GM19372 (cell line): ENCODE data around the gene ABCA4.

ENCODE experiments used
- ATAC-seq: cut with Tn5 transposase; IDR thresholded peaks from one replicate; pipeline ENCODE4 v1.9.1; 2021; ENCODE audit warnings: mild to moderate bottlenecking, low read depth, moderate library complexity; ENCODE audit not compliant: unreplicated experiment

The ABCA4 gene

DNA sequence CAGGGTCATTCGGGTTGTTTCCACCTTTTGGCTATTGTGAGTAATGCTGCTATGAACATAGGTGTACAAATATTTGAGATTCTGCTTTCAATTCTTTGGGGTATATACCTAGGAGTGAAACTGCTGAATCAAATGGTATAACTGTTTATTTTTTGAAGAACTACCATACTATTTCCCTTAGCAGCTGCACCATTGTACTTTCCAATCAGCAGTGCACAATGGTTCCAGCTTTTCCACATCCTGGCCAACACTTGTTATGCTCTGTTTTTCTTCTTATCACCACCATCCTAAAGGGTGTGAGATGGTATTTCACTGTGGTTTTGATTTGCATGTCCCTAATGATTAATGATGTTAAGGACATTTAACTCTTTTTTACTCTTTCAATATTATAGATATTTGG, 3.6 kb upstream of the ABCA4 start:
- ATAC-seq: no peak

DNA sequence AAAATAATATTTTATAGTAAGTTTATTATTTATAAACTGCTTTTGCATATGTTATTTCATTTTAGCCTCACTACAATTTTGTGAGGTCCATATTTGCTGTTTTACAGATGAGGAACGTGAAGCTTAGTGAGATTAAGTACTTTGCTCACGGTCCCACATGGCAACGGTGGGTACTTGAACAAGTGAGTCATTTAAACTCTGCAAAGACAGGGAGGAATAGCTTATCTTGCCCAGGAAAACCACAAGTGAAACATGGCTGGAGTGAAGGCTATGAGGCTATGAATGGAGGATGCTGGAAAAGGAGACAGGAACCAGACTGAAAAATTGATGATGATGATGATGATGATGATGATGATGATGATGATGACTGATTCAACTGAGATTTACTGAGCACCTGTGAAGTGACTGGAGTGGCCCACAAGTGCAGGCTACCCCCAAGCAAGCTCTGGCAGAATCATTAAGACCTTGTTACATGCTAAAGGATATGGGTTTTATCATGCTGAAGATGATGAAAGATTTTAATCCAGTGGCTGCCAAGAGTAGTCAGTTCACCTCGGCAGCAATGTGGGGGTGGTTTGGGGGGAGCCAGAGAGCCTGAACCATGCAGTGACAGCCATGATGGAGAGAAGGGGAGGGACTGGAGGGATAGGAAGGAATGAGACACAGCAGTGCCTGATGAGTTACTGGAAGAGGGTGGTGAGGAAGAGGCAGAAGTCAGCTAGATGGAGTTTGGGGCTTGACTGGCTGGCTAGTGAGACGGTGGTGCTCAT, 1.4 kb upstream of the ABCA4 start:
- ATAC-seq: no peak

DNA sequence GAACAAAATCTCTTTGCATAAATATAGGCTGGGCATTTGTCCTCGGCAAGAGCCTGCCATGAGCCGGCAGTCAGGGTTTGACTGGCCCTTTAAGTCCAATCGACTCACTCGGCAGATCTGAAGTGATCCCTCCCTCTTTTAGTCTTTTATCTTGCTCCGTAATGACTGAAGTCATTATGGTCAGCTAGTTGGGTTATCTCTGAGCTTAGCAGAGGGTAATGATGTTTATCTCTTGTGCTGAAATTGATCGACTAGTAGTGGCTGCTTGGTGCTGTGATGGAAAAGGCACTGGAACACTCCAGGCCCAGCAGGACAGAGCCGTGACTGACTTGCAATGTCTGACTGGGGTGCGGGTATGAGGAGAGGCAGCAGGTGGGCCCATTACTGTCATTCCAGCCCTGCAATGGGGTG, 468 bp upstream of the ABCA4 start:
- no peak for ATAC-seq

DNA sequence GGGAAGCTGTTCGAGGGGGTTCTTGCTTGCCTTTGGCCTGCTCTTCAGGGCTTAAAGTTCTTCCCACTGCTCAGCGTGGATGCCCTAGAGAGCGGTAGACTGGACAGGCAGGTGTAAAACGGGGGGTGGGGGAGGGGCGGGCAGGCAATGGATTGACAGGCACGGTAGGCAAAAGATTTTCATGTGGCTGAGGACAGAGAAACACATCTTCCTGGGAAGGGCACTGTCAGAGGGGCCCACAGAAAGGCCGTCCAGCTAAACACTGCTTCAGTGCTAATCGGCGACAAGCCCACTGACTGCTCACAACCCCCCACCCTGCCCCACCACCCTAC, 412 bp downstream of the ABCA4 start:
- no peak for ATAC-seq

DNA sequence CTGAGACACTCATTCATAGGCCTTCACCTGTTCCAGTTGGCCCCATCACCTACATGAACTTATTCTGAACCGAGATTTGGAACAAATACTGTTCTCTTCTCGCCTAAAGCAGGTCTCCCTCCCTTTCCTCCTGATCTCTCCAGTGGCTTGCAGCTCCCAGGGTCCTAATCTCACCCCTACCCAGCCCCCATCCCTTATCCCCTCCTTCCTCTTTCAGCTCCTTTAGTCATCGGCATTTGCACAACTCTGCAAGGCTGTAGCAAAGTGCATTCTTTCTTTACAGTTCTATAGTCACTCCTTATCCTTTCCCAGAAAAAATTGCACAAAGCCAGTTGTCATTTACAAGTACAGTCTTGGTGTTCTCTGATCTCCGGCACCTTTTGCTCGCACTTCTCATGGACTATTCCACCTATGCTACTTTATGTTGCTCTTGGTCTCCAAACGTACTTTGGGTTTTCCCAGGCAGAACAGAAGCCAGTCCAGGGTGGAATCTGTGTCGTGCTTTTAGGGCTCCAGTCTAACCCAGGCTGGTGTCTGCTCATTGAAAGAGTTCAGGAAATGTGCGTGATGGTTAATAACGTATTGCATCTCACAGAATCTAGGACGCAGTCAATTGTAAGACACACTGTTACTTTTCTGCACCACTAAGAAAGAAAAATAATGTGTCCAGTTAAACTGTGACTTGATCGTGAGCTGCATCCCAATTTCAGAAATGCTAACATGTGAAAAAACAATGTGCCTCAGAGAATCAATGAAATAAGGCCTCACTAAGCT, 965 bp downstream of the ABCA4 start:
- ATAC-seq: no peak

DNA sequence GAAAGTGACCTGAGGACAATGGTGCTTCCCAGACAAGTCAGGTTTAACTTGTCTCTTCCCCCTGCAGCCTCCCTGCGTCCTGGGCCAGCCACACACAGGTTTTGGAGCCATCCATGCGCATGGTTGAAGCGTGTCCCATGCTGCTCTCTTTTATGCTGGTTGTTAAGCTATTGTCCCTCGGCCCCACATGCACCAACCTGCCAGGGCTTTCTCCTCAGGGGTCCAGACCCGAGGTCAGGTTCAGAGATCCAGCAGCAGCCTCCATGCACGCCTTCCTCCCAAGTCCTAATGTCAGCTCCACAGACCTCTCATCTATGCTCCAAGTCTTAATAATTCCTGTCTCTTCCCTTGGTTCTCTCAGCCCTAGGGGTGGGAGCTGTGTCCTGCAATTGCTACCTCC, 1.6 kb downstream of the ABCA4 start:
- no peak for ATAC-seq

DNA sequence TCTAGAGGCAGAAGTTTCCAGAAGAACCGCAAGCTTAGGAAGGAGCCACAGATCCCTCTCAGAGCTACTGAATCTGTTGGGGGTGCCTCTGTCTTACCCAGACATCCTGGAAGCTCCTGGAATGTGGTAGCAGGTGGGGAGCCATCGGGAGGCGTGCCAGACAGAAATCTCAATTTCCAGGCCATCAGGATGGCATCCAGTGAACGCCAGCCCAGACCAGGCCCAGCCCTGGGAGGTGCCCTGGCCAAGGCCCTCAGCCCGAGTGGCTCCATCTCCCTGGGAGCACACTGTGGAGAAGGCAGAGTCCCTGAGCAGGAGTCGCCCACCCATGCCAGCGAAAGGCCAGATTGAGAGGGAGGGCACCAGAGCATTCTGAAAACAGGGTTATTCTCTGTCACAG, 2.5 kb downstream of the ABCA4 start:
- no peak for ATAC-seq

DNA sequence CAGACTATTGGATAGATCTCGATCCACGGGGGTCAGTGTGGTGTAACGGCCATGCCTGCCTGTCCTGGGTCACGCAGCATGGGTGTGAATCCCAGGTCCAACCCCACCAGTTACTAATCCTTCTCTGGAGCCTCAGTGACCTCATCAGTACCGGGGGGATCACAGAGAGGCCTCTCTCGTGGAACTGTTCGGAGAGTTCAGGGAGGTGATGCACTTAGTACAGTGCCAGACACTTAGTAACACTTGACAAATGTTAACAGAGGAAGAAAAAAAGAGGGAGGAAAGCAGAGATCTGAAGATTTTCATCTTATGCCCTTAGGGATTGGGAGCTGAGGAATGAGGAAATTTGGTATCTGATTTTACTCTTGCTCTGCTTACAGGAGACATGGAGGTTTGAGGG, 2.9 kb downstream of the ABCA4 start:
- ATAC-seq: no peak

DNA sequence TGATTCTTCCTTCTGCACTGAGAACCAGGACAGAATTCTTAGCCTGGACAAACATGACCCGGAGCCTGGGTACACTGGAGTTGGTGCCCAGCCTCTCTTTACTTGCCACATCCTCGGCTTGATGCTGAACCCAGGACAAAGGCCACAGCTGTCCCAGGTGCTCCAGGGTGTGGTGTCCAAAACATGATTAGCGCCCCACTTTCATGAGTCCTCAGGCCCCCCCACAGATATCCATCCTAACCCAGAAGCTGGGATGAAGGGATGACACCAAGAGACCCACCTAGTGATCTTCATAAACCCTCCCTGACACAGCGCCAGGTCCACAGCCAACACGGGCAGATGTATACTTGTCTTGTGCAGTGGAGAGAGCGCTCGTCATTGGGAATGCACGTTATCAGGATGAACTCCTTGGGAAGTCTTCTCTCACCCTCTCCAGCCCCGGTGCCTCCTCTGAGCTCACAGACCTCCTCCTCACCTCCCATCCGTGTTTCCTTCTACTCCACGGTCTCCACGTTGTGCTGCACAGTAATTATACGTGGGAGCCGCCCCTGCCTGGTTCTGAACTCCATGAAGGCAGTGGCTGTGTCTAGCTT, 3.6 kb downstream of the ABCA4 start:
- ATAC-seq: no peak

DNA sequence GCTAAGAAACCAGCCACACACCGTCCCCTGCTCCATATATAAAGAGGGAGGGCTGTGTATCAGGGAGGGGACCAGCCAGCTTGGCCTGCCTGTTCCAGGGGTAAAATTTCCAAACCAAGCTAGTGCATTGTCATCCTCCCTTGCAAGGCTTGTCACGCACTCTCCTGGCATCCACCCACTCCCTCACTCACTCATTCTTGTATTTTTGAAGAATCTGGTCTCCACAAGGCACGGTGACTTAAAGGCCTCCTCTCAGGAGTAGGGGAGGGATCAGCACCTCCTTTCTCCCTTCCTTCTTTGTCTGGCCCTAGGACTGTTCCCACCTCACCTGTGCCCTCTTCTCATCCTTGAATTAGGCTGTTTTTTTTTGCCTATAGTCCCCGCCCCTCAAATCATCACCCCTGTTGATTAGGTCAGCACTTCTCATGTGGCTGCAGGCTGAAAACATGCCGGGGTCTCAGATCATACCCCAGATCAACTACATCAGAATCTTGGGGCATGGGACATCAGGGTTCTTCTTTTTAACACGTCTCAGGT, 5.0 kb downstream of the ABCA4 start:
- ATAC-seq: no peak

DNA sequence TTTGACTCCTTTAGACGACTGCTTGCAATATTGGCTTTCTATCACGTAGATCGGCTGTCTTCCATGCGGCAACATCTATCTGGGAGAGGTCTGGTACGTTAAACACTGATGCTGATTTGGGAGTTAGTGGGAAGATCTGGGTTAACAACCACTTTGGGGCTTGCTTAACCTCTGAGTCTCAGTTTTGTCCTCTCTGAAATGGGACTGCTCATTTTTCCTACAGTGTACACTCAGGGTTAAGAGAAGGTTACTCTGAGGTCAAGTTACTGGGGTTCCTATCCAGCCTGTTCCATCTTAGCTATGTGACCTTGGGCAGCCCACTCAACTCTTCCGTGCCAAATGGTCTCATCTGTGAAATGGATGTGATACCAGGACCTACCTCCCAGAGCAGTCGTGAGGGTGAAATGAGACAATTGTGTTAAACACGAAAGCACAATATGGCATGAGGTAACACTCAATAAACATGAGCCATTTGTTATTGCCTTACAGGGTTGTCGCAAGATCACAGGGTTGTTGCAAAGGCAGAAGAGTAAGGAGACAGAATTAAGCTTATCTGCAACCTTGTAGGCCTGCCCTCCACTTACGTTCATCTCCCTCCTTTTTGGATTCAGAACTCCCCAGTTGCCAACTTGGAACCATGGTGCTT, 5.6 kb downstream of the ABCA4 start:
- no peak for ATAC-seq

DNA sequence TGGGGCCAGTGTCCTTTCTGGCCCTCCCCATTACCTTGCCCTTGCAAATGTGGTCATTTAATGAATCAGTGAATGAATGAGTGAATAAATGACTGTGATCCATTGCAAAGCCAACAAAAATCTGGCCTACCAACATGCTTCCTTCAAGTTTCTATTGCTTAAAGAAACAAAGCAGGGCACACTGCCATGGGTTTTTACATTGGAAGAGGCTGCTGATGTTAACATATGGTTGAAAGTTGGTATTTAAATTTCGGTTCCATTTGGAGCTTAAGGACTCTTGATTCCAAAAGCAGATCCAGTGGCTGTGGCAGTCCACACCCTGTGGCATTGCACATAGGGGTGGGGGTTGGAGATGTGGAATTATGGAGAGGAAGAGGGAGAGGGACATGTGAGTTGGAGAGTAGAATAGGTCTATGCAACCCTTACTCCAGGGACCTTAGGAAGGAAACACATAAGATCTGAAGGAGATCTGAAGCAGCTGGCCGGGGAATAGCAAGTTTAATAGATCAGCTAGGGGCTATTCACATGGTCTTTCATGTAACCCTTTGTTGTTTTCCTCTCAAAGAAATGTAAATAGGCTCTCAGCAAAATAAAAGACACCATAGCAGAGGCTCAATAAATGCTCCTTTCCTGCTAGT, 7.2 kb downstream of the ABCA4 start:
- ATAC-seq: no peak

DNA sequence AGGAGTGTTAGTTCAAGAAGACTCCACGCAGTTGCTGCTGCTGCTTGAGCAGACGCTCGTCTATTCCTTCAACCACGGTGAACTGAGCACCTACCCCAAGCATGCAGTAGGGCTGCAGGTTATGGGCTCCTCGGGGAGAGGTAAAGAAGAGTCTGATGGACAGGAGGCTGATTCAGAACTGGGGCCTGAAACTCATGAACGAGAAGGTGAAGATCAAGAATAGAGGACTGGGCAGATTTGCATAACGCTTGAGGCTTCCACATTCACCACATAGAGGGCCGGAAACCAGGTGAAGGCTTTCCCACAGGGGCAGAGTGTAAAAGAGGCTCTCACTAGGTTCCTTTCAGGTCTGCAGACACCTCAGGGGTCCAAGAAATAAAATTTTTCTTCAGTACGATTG, 9.1 kb downstream of the ABCA4 start:
- no peak for ATAC-seq

DNA sequence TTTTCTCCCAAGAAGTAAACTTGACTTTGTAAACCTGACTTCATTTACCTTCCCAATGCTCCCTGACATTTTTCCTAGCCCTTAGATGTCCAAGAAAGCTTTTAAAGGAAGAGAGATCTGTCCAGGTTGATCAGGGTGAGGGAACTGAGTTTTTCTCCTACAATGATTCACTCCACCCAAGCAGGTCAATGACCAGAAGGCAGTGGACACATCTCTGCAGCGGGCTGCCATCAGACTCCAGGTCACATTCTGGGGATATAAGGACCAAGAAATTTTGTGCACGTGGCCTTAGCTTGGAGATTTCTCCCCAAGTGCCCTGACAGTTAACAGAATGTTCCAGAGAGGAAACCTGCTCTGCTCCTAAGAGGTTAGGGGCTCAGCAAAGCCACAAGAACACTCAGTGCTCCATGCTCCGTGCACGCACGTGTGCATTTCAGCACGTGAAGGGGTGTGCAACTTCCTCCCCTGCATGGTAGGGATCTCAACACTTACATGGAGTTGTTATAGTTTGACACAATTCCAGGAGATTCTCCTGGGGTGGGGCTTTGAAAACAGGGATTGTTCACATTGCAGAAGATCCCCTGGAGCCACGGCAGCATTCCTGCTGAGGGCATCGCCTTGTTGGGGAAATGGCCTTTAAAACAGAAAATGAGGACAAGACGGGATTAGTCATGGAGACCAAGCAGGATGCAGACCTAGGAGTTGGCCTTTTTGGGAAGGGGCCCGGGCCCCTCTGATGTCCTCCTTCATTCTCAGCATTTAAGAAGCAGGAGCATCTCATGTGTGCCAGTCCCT, 9.8 kb downstream of the ABCA4 start:
- no peak for ATAC-seq

DNA sequence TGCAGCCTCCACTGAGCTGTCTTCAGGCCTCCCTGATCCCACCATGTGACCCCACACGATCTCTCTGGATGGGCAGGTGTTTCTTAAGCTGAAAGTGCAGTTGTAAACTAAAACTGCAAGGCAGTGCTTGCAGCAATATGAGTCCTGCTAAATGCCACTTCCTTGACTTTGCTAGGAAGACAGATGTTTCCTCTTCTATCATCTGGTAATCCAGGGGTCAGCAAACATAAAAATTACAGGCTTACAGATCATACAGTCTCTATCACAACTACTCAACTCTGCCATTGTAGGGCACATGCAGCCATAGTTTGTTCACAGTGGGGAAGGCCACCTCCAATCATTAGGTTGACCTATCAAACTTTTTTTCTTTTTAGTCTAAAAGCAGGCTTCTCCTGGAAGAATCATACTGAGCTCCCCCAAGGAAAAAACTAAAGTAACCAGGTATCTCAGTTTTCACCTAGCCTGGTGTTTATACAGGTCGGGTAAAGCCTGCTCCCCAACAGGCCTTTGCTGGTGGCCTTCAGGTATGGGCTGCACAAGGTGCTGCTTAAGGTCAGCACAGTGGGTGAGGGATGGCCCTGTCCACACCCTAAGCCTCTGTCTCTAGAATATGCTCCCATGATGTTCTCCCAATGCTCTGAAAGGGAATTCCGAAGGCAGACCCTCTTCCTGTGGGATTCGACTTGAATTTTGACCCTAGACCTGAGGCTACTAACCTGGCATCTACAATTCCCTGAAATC, 10.8 kb downstream of the ABCA4 start:
- no peak for ATAC-seq

DNA sequence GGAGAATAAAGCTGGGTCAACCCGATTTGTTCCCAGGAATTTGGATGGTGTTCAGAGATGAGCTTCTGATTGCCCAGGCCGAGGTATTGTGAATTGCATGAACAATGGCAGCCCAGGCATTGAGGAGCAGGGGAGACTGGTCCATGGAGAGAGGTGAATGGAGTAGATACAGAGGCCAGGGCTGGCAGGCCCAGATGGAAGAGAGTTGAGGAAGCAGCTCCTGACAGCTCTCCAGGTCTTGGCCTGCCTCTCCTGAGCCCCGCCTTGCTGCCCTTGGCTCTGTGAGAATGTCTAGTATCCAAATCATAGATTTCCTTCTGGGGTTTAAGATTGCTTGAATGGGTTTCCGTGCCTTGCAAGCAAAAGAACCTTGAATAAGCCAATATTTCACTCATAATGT, 11.5 kb downstream of the ABCA4 start:
- no peak for ATAC-seq

DNA sequence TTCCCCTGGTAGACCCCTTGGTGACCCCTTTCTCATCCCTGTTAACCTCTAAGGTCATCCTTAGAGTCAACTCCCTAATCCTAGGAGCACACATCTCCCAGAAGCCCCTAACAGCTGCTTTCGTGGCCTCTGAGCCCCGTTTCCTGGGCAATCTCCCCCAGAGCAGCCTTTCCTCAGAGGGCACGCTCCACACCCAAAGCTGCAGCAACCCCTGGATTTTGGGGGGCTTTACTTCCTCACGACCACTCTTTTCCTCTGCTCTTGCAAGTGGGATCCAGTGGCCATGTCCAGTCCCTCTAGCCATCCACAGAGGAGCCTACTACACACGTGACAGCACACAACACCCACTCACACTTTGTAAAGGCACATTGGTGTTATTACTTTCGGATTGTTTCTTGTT, 13.8 kb downstream of the ABCA4 start:
- no peak for ATAC-seq

DNA sequence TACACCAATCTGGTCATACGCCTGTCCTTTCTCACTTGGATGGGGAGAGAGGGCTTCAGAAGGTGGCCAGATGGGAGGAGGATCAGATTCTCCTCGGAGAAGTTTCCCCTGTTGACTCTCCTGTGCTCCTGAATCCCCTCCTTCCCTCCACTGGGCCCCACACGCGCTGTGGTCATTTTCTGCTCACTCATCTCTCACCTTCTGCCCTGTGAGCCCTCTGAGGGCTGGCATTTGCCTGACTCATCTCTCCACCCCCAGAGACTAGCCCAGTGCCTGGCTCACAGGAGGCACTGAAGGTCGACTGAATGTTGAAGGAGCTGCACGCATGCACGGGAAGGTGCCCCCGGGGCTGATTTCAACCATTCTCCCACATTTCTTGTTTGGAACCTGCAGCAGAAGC, 14.2 kb downstream of the ABCA4 start:
- no peak for ATAC-seq

DNA sequence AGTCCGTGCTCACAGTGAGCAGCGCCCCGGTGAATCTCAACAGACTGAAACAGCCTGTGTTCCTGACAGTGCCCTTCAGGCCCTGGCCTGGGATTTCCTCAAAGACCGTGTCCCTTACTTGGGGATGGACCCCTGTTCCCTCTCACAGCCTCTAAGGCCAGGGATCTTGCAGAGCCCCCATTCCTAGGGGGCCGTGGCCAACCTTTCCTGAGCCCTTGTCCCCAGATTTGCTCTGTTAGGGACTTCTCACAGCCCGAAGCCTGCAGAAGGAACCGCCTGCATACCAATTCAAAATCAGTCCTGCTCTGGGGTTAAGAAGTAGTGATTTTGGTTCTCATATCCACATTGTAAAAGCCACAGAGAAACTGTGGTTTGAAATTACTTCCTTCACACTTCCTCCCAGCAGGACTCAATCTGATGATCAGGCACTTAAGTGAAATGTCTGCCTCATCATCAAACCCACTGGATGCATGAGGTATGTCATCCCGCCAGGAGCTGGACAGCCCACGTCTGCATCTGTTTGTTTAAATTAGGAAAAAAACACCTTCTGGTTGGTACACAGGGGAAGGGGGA, 14.9 kb downstream of the ABCA4 start:
- ATAC-seq: no peak
